Measurements from ENCODE around the gene HOXA9. TPM values are rescaled to one million over a fixed set of nuclear protein-coding genes. Genes with fewer than 3 reads are reported as not detected.

Gene HOXA9
- total and polyA plus RNA-seq, 4 donors = 0.02 to 0.70 TPM; not detected in 2

- Histone ChIP-seq H3K36me3 (ENCODE audit: control insufficient read depth in 4 of 4, insufficient read depth in 3 of 4, low read depth in 1 of 4, low read length in 3 of 4) (no peaks in the 10 kb centered on the region), H3K27me3 (ENCODE audit: control insufficient read depth in 4 of 4, insufficient read depth in 4 of 4, low read length in 3 of 4) (peaks cover 5 to 51% (median 29%) of the 10 kb centered on the region in 4 donors), H3K9me3 (ENCODE audit: control insufficient read depth in 4 of 4, low read length in 3 of 4) (peaks cover 0 to 9% (median 0%) of the 10 kb centered on the region in 4 donors), H3K4me1 (ENCODE audit: control insufficient read depth in 4 of 4, insufficient read depth in 4 of 4, low read length in 3 of 4) (peaks cover 19 to 37% (median 31%) of the 10 kb centered on the region in 4 donors), H3K9ac (ENCODE audit: low read depth in 1 of 2, low read length in 2 of 2) (no peak overlapping the region), H3K4me3 (ENCODE audit: low read depth in 1 of 3, low read length in 3 of 3) (peak overlapping the region in 1 of 3 donors; percentile 46), H3K27ac (ENCODE audit: low read depth in 1 of 2, low read length in 2 of 2) (no peak overlapping the region)
- DNase-seq (ENCODE audit: low spot score) = no peak
- no peak for TF ChIP-seq ATF3 (IDR thresholded peaks at IDR 0.05)
- TF ChIP-seq HNF4A (conservative IDR thresholded peaks at IDR 0.05) = no peak
- no peak for TF ChIP-seq RXRA (IDR thresholded peaks at IDR 0.05)
- TF ChIP-seq ZBTB33 (IDR thresholded peaks at IDR 0.05) = no peak
- TF ChIP-seq EGR1 (IDR thresholded peaks at IDR 0.05; ENCODE audit: low read depth in 2 of 2) = no peak
- no peak for TF ChIP-seq CTCF (IDR thresholded peaks at IDR 0.05; ENCODE audit: low read depth, low read length, missing input control)
- no peak for TF ChIP-seq RAD21 (IDR thresholded peaks at IDR 0.05)
- TF ChIP-seq NR2F2 (IDR thresholded peaks at IDR 0.05) = no peak
- no peak for TF ChIP-seq FOXA1 (IDR thresholded peaks at IDR 0.05)
- no peak for TF ChIP-seq MAX (IDR thresholded peaks at IDR 0.05)
- WGBS = 14% methylated on average over 14 of the region's 14 CpGs
Measured at GRCh38 chr7:27200761-27201579, 35.6 kb upstream of the HOXA9 start.

- DNase-seq (ENCODE audit: low spot score) = no peak
- Histone ChIP-seq H3K27ac (ENCODE audit: low read depth in 1 of 2, low read length in 2 of 2) (no peak within 1 kb of the TSS), H3K4me1 (ENCODE audit: control insufficient read depth in 4 of 4, insufficient read depth in 4 of 4, low read length in 3 of 4) (peaks cover 19 to 34% (median 28%) of the 10 kb centered on the region in 4 donors), H3K9ac (ENCODE audit: low read depth in 1 of 2, low read length in 2 of 2) (no peak within 1 kb of the TSS), H3K36me3 (ENCODE audit: control insufficient read depth in 4 of 4, insufficient read depth in 3 of 4, low read depth in 1 of 4, low read length in 3 of 4) (no peaks in the 10 kb centered on the region), H3K4me3 (ENCODE audit: low read depth in 1 of 3, low read length in 3 of 3) (peak within 1 kb of the TSS in 1 of 3 donors; percentile 46), H3K27me3 (ENCODE audit: control insufficient read depth in 4 of 4, insufficient read depth in 4 of 4, low read length in 3 of 4) (peaks cover 7 to 50% (median 29%) of the 10 kb centered on the region in 4 donors), H3K9me3 (ENCODE audit: control insufficient read depth in 4 of 4, low read length in 3 of 4) (peaks cover 0 to 4% (median 0%) of the 10 kb centered on the region in 4 donors)
- WGBS = 3% methylated on average over 99 of the region's 99 CpGs
- TF ChIP-seq RXRA (IDR thresholded peaks at IDR 0.05) (no peak), FOXA2 (IDR thresholded peaks at IDR 0.05) (no peak), GABPA (IDR thresholded peaks at IDR 0.05 in 1 of 2, conservative IDR thresholded peaks at IDR 0.05 in 1 of 2) (no peak), CTCF (IDR thresholded peaks at IDR 0.05; ENCODE audit: low read depth, low read length, missing input control) (no peak), EGR1 (IDR thresholded peaks at IDR 0.05; ENCODE audit: low read depth in 2 of 2) (no peak), TAF1 (conservative IDR thresholded peaks at IDR 0.05) (no peak), MAX (IDR thresholded peaks at IDR 0.05) (no peak), FOXA1 (IDR thresholded peaks at IDR 0.05) (no peak), ZBTB33 (IDR thresholded peaks at IDR 0.05) (no peak), JUND (IDR thresholded peaks at IDR 0.05) (no peak), NR2F2 (IDR thresholded peaks at IDR 0.05) (no peak), HNF4G (IDR thresholded peaks at IDR 0.05) (no peak), SP1 (IDR thresholded peaks at IDR 0.05) (no peak), ATF3 (IDR thresholded peaks at IDR 0.05) (no peak), YY1 (IDR thresholded peaks at IDR 0.05) (no peak), RAD21 (IDR thresholded peaks at IDR 0.05) (no peak)
Measured at GRCh38 chr7:27199849-27200760, 34.8 kb upstream of the HOXA9 start, which contains the start of gene HOXA13. TSS of gene HOXA13 (minus strand) at chr7:27200091. CDS start at chr7:27200077, 14 bp downstream.
